Colonic mucosa (tissue), 4 donors: ENCODE data around the gene ULBP1. TPM values are rescaled to one million over a fixed set of nuclear protein-coding genes. Genes with fewer than 3 reads are reported as not detected.
"Not testable (repeated sequence)": the region's sequence is repeated elsewhere in the genome, so short reads cannot be mapped to it uniquely, and the experiment has no call there.

Experiments
- DNase-seq: peaks from one replicate; pipeline ENCODE4 v3.0.0-alpha.2; 2020
- H3K27ac ChIP-seq: fragments of 200-600 bp; one replicate; pipeline ENCODE4 v1.8.0; 2021
- H3K27me3 ChIP-seq: fragments of 200-600 bp; one replicate; pipeline ENCODE4 v1.8.0; 2021
- H3K36me3 ChIP-seq: fragments of 200-600 bp; one replicate; pipeline ENCODE4 v1.8.0; 2021
- H3K4me1 ChIP-seq: fragments of 200-600 bp; one replicate; pipeline ENCODE4 v1.8.0; 2021; ENCODE audit warnings: mild to moderate bottlenecking
- H3K4me3 ChIP-seq: fragments of 200-600 bp; one replicate; pipeline ENCODE4 v1.8.0; 2021
- H3K9ac ChIP-seq, 2 donors: one replicate each; pipeline ENCODE4 v1.7.0; 2013; ENCODE audit warnings: control low read depth in 2 of 2, low read depth in 2 of 2, low read length in 2 of 2
- H3K9me3 ChIP-seq: fragments of 200-600 bp; one replicate; pipeline ENCODE4 v1.8.0; 2021
- CTCF ChIP-seq: fragments of 200-600 bp; IDR thresholded peaks from one replicate; pipeline ENCODE4 v1.8.0; 2022; ENCODE audit warnings: antibody characterized with exemption, mild to moderate bottlenecking
- intact Hi-C: fragments of 100-400 bp; cut with DNase I; formaldehyde crosslinking; loops from one replicate; pipeline ENCODE4 v1.14.1; 2022
- total RNA-seq, 2 donors: library from RNA; stranded (reverse); fragmentation: NEBNext Ultra II Directional in 1 of 2; extraction: Animal tissue kit (Norgen Biotek cat#: 25700) in 1 of 2; gene quantifications; one replicate each; pipeline ENCODE4 v1.2.1, GENCODE V29; 2021
- donor health status: healthy.
- donor health status: DM: no; HTN: no; CAD: no.
- donor health status: DM: no; HTN: no; CAD: no.

ULBP1 gene
- total RNA-seq, 2 donors from 2014 or later, result not detected

GRCh38 chr6:149939909-149940671, 23.7 kb upstream of the ULBP1 start:
- intact Hi-C loops, result no loop called here
- Histone ChIP-seq H3K27me3 (peaks cover 44% of the 10 kb centered on the region), H3K4me3 (no peak overlapping the region), H3K4me1 (peaks cover 9% of the 10 kb centered on the region), H3K27ac (no peak overlapping the region), H3K9me3 (no peaks in the 10 kb centered on the region), H3K36me3 (no peaks in the 10 kb centered on the region), H3K9ac (no peak overlapping the region)
- no peak for TF ChIP-seq CTCF
- DNase-seq, result no peak

- no peak overlapping the region for H3K27ac ChIP-seq
- DNase-seq, result no peak
- no peaks in the 10 kb centered on the region for H3K36me3 ChIP-seq
- peaks cover 9% of the 10 kb centered on the region for H3K4me1 ChIP-seq
- intact Hi-C loops, result no loop called here
- no peak overlapping the region for H3K9ac ChIP-seq
- peaks cover 44% of the 10 kb centered on the region for H3K27me3 ChIP-seq
- no peaks in the 10 kb centered on the region for H3K9me3 ChIP-seq
- no peak for TF ChIP-seq CTCF
- H3K4me3 ChIP-seq, result no peak overlapping the region
Measured at GRCh38 chr6:149940672-149940982, 23.1 kb upstream of the ULBP1 start.

GRCh38 chr6:149941583-149942460, 21.9 kb upstream of the ULBP1 start, which contains the start of gene ULBP2:
ULBP2 (plus strand) TSS chr6:149942014; CDS start chr6:149942073, 59 bp downstream.
- peak within 1 kb of the TSS in 1 of 2 donors; percentile 43 for H3K9ac ChIP-seq
- no peaks in the 10 kb centered on the region for H3K9me3 ChIP-seq
- no peak within 1 kb of the TSS for H3K27ac ChIP-seq
- H3K27me3 ChIP-seq, result peaks cover 44% of the 10 kb centered on the region
- peaks cover 9% of the 10 kb centered on the region for H3K4me1 ChIP-seq
- intact Hi-C loops, result no loop called here
- no peaks in the 10 kb centered on the region for H3K36me3 ChIP-seq
- peak; percentile 90 for DNase-seq
- TF ChIP-seq CTCF, result no peak
- H3K4me3 ChIP-seq, result peak within 1 kb of the TSS; percentile 51

- Histone ChIP-seq H3K4me1 (peaks cover 9% of the 10 kb centered on the region), H3K27ac (no peak overlapping the region), H3K4me3 (peak overlapping the region; percentile 51), H3K36me3 (no peaks in the 10 kb centered on the region), H3K9me3 (no peaks in the 10 kb centered on the region), H3K27me3 (peaks cover 40% of the 10 kb centered on the region), H3K9ac (no peak overlapping the region)
- TF ChIP-seq CTCF, result no peak
- intact Hi-C loops, result no loop called here
- no peak for DNase-seq
Measured at GRCh38 chr6:149942461-149942829, 21.3 kb upstream of the ULBP1 start.

- H3K9me3 ChIP-seq, H3K27ac ChIP-seq, H3K4me1 ChIP-seq, H3K9ac ChIP-seq, intact Hi-C loops, DNase-seq, H3K36me3 ChIP-seq, H3K4me3 ChIP-seq: not testable (repeated sequence)
- H3K27me3 ChIP-seq, result peaks cover 34% of the 10 kb centered on the region
Measured at GRCh38 chr6:149943321-149943720, 20.4 kb upstream of the ULBP1 start.

GRCh38 chr6:149945276-149945675, 18.5 kb upstream of the ULBP1 start:
- H3K4me3 ChIP-seq, H3K27ac ChIP-seq, H3K36me3 ChIP-seq, H3K9ac ChIP-seq, H3K4me1 ChIP-seq, H3K9me3 ChIP-seq, intact Hi-C loops: not testable (repeated sequence)
- peaks cover 14% of the 10 kb centered on the region for H3K27me3 ChIP-seq
- DNase-seq, result peak; percentile 3

- H3K36me3 ChIP-seq, H3K4me3 ChIP-seq, H3K9ac ChIP-seq, H3K27ac ChIP-seq, H3K4me1 ChIP-seq, intact Hi-C loops, DNase-seq, H3K27me3 ChIP-seq, H3K9me3 ChIP-seq: not testable (repeated sequence)
Measured at GRCh38 chr6:149946631-149947030, 17.1 kb upstream of the ULBP1 start.

GRCh38 chr6:149947533-149947932, 16.2 kb upstream of the ULBP1 start:
- H3K27me3 ChIP-seq, result not testable (repeated sequence)

More at GRCh38 chr6:149947533-149947932, 16.2 kb upstream of the ULBP1 start:
- H3K4me1 ChIP-seq, H3K27ac ChIP-seq, H3K4me3 ChIP-seq, H3K9me3 ChIP-seq, H3K9ac ChIP-seq, H3K36me3 ChIP-seq, intact Hi-C loops, DNase-seq: not testable (repeated sequence)
